ENCODE measurements around the gene NUB1. TPM values are rescaled to one million over a fixed set of nuclear protein-coding genes. Genes with fewer than 3 reads are reported as not detected.
A peak's percentile ranks its signal among the peaks of the same experiment; 100 is the strongest.

The NUB1 gene
- total RNA-seq, 4 donors from 2014 or later, result 45.9 to 59.1 (median 53.0) TPM

- Histone ChIP-seq H3K9me3 (peaks cover 0 to 22% (median 10%) of the 10 kb centered on the region in 4 donors), H3K4me1 (peaks cover 3 to 28% (median 20%) of the 10 kb centered on the region in 4 donors), H3K27me3 (no peaks in the 10 kb centered on the region), H3K27ac (replicated peaks in 1 of 4) (no peak overlapping the region), H3K4me3 (no peak overlapping the region), H3K36me3 (no peaks in the 10 kb centered on the region)
- no peak for DNase-seq (ENCODE audit: extremely low spot score)
- WGBS, result 60% methylated on average over 7 of the region's 7 CpGs
- TF ChIP-seq, protein P1, sequence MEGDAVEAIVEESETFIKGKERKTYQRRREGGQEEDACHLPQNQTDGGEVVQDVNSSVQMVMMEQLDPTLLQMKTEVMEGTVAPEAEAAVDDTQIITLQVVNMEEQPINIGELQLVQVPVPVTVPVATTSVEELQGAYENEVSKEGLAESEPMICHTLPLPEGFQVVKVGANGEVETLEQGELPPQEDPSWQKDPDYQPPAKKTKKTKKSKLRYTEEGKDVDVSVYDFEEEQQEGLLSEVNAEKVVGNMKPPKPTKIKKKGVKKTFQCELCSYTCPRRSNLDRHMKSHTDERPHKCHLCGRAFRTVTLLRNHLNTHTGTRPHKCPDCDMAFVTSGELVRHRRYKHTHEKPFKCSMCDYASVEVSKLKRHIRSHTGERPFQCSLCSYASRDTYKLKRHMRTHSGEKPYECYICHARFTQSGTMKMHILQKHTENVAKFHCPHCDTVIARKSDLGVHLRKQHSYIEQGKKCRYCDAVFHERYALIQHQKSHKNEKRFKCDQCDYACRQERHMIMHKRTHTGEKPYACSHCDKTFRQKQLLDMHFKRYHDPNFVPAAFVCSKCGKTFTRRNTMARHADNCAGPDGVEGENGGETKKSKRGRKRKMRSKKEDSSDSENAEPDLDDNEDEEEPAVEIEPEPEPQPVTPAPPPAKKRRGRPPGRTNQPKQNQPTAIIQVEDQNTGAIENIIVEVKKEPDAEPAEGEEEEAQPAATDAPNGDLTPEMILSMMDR (IDR thresholded peaks at IDR 0.05), result no peak
- TF ChIP-seq POLR2A (IDR thresholded peaks at IDR 0.05; ENCODE audit: low read depth) (no peak), POLR2AphosphoS5 (IDR thresholded peaks at IDR 0.05) (no peak), EP300 (IDR thresholded peaks at IDR 0.05) (no peak)
- intact Hi-C loops (cut with DNase I), result no loop called here
These were observed 81.6 kb downstream of the NUB1 start for GRCh38 chr7:151423226-151423625.

GRCh38 chr7:151423936-151424335 lies 82.3 kb downstream of the NUB1 start:
- H3K4me1 ChIP-seq, result peaks cover 3 to 31% (median 20%) of the 10 kb centered on the region in 4 donors
- DNase-seq (ENCODE audit: extremely low spot score), result no peak
- peaks cover 0 to 22% (median 10%) of the 10 kb centered on the region in 4 donors for H3K9me3 ChIP-seq
- H3K27ac ChIP-seq (replicated peaks in 1 of 4), result no peak overlapping the region
- WGBS, result 91% methylated on average over 5 of the region's 5 CpGs
- no peaks in the 10 kb centered on the region for H3K36me3 ChIP-seq
- intact Hi-C loops (cut with DNase I), result no loop called here
- no peaks in the 10 kb centered on the region for H3K27me3 ChIP-seq
- TF ChIP-seq POLR2AphosphoS5 (IDR thresholded peaks at IDR 0.05), result no peak
- TF ChIP-seq POLR2A (IDR thresholded peaks at IDR 0.05; ENCODE audit: low read depth), result no peak
- TF ChIP-seq, protein P1 (IDR thresholded peaks at IDR 0.05), result no peak
- no peak for TF ChIP-seq EP300 (IDR thresholded peaks at IDR 0.05)
- H3K4me3 ChIP-seq, result no peak overlapping the region

DNA sequence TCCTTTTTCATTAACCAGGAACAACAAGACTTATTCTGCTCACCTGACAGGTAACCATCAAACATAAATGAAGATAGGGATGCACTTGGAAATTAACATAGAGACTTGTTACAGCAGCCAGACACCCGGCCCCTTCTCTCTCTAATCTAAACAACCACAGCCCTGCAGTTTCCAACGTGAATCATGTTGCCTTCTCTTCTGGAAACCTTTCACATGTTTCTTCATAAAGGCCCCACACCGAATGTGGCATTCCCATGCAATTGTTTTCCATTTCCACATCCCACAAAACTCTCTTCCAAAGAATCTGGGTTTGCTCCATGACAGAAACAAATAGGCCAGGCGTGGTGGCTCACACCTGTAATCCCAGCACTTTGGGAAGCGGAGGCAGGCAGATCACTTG lies 83.2 kb downstream of the NUB1 start:
- peaks cover 3 to 31% (median 20%) of the 10 kb centered on the region in 4 donors for H3K4me1 ChIP-seq
- H3K27me3 ChIP-seq, result no peaks in the 10 kb centered on the region
- DNase-seq (ENCODE audit: extremely low spot score), result no peak
- TF ChIP-seq POLR2AphosphoS5 (IDR thresholded peaks at IDR 0.05) (no peak), EP300 (IDR thresholded peaks at IDR 0.05) (no peak), POLR2A (IDR thresholded peaks at IDR 0.05; ENCODE audit: low read depth) (no peak)
- TF ChIP-seq, protein P1 (IDR thresholded peaks at IDR 0.05), result no peak
- no peak overlapping the region for H3K27ac ChIP-seq (replicated peaks in 1 of 4)
- H3K4me3 ChIP-seq, result no peak overlapping the region
- H3K9me3 ChIP-seq, result peaks cover 0 to 19% (median 5%) of the 10 kb centered on the region in 4 donors
- intact Hi-C loops (cut with DNase I), result no loop called here
- WGBS, result 79% methylated on average over 5 of the region's 5 CpGs
- H3K36me3 ChIP-seq, result no peaks in the 10 kb centered on the region

DNA sequence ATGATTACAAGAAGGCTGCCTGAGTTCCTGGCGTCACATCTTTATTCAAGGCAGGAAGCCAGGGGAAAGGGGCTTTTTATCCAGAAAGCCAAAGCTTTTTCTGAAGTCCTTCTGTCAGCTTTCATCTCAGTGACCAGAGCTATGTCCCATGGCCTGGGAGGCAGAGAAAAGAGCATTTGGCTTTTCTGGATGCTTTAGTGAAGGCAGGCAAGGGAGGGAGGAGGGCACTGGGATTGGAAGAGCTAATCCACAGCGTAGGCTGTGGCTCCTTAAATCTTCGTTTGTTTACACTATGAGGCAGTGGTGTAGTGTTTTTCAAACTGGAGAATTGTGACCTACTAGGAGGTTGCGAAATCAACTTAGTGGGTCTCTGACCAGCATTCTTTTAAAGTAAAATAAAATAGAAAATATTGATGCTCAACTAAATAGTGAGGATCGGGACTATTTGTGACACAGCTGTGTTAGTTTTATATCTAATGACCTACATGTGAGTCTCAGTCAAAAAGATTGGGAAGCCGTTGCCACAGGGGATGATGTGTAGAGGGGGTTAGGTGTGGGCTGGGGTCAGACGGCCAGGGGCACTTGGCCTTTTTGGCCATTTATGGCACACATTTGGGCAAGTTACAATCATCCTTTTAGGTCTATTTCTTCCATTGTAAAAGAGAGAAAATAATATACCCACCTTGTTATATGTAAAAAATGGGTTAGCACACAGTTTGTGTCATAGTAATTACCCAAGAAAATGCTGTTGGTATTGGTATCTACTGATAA lies 84.2 kb downstream of the NUB1 start:
- peak overlapping the region in 2 of 4 donors; percentile 17 to 23 for H3K4me3 ChIP-seq
- H3K27ac ChIP-seq (replicated peaks in 1 of 4), result peak overlapping the region; percentile 62 to 75 (median 62)
- no peaks in the 10 kb centered on the region for H3K27me3 ChIP-seq
- peaks cover 0 to 12% (median 0%) of the 10 kb centered on the region in 4 donors for H3K9me3 ChIP-seq
- H3K4me1 ChIP-seq, result peaks cover 3 to 31% (median 20%) of the 10 kb centered on the region in 4 donors
- DNase-seq (ENCODE audit: extremely low spot score), result no peak
- 61% methylated on average over 7 of the region's 7 CpGs for WGBS
- H3K36me3 ChIP-seq, result no peaks in the 10 kb centered on the region
- intact Hi-C loops (cut with DNase I), result no loop called here
- TF ChIP-seq POLR2A (IDR thresholded peaks at IDR 0.05; ENCODE audit: low read depth) (no peak), POLR2AphosphoS5 (IDR thresholded peaks at IDR 0.05) (no peak), EP300 (IDR thresholded peaks at IDR 0.05) (no peak)
- TF ChIP-seq, protein P1 (IDR thresholded peaks at IDR 0.05), result no peak
